PFSK-1 (cell line): Measurements from ENCODE around the gene IFI16.

ENCODE experiments used
- FOXP2 ChIP-seq: optimal IDR thresholded peaks from 2 replicates; pipeline ENCODE3; 2011; ENCODE audit warnings: borderline replicate concordance, control low read depth, inconsistent platforms; ENCODE audit not compliant: insufficient read depth; ENCODE audit errors: extremely low read length, extremely low read depth
- POLR2AphosphoS5 ChIP-seq: IDR thresholded peaks from 2 replicates; pipeline ENCODE4 v1.6.1; 2012; ENCODE audit warnings: low read depth, mild to moderate bottlenecking, control low read depth, low read length, moderate library complexity
- REST ChIP-seq, 2 experiments: IDR thresholded peaks; 2 replicates each; pipeline versions ENCODE4 v1.6.1 to v1.8.0; 2011 to 2012; ENCODE audit warnings: low read depth in 2 of 2, low read length in 2 of 2, control low read depth in 1 of 2, inconsistent platforms in 1 of 2, mild to moderate bottlenecking in 1 of 2, moderate library complexity in 1 of 2; ENCODE audit not compliant: insufficient read depth in 1 of 2
- SIN3A ChIP-seq: IDR thresholded peaks from 2 replicates; pipeline ENCODE4 v1.6.1; 2012; ENCODE audit warnings: mild to moderate bottlenecking, low read length, moderate library complexity, borderline replicate concordance; ENCODE audit not compliant: insufficient read depth
- TAF1 ChIP-seq: IDR thresholded peaks from 2 replicates; pipeline ENCODE4 v1.6.1; 2012; ENCODE audit warnings: low read length, control low read depth, borderline replicate concordance; ENCODE audit not compliant: insufficient read depth

The IFI16 gene

GRCh38 chr1:159079525-159079924, 69.8 kb downstream of the IFI16 start:
- TF ChIP-seq TAF1 (no peak), REST (IDR thresholded peaks at IDR 0.05; ENCODE audit: insufficient read depth in 1 of 2, low read depth in 2 of 2, low read length in 2 of 2) (no peak), POLR2AphosphoS5 (no peak), SIN3A (no peak), FOXP2 (no peak)

DNA sequence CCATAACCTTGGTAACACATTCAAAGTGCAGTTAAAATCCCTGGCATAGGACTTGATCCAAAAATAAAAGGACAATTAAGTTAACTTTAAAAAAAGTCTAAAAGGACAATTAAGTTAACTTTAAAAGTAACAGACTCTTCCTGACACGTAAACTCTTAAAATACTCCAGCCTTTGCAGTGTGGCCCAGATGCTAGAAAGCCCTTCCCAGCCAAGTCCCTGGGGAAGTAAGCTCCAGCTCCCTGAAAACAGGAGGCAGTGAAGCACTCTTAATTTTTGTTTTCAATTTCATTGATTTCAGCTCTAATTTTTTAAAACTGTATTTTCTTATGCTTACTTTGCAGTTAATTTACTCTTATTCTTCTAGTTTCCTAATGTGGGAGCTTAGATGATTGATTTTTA, 71.9 kb downstream of the IFI16 start:
- no peak for TF ChIP-seq TAF1
- no peak for TF ChIP-seq FOXP2
- no peak for TF ChIP-seq REST (IDR thresholded peaks at IDR 0.05; ENCODE audit: insufficient read depth in 1 of 2, low read depth in 2 of 2, low read length in 2 of 2)
- TF ChIP-seq SIN3A: no peak
- TF ChIP-seq POLR2AphosphoS5: no peak

- TF ChIP-seq FOXP2 (no peak), TAF1 (no peak), SIN3A (no peak), REST (IDR thresholded peaks at IDR 0.05; ENCODE audit: insufficient read depth in 1 of 2, low read depth in 2 of 2, low read length in 2 of 2) (no peak), POLR2AphosphoS5 (no peak)
These were observed 73.3 kb downstream of the IFI16 start for GRCh38 chr1:159083013-159083412.

DNA sequence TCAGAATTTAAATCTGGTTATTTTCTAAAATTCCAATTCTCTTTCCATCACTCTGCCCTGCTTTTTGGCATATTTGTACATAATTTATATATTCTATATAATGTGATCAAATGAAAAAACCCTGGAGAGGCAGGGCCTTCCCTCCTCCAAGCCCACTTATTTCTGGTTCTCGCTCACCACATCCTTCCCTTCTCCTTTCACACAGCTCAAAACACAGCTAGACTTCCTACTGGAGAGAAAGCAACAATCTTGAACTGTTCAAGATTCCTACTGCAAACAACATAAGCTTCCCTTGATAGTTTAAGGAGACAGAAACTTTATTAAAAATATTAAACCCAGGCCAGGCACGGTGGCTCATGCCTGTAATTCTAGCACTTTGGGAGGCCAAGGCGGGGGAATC, 74.4 kb downstream of the IFI16 start:
- TF ChIP-seq SIN3A (no peak), FOXP2 (no peak), POLR2AphosphoS5 (no peak), TAF1 (no peak), REST (IDR thresholded peaks at IDR 0.05; ENCODE audit: insufficient read depth in 1 of 2, low read depth in 2 of 2, low read length in 2 of 2) (no peak)

DNA sequence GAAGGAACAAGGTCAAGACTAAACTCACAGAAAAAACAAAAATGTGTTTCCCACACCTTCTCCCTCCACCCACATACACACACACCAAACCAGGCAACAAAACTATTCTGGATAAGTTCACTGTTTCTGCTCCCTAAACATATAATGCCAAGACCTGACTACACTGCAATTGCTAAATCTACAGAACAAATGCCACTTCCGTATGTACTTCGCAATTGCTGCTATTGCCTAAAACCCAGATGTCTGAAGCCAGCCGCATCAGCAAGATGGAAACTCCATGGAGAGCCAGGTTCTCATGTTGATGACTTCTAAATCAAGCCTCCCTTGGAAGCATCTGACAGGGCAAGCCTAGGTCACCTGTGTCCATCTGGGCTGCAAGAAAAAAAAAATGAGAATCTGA, 75.2 kb downstream of the IFI16 start:
- TF ChIP-seq POLR2AphosphoS5 (no peak), TAF1 (no peak), FOXP2 (no peak), REST (IDR thresholded peaks at IDR 0.05; ENCODE audit: insufficient read depth in 1 of 2, low read depth in 2 of 2, low read length in 2 of 2) (no peak), SIN3A (no peak)
